Activated naive CD4-positive, alpha-beta T cell treated with anti-CD3 and anti-CD28 coated beads, Interleukin-2, amount 50 U/mL, for 24 hours (primary cell): ENCODE data around the gene YWHAH.

Experiments
- H3K27ac Mint-ChIP-seq: one replicate; pipeline ENCODE4 v1.8.0; 2021; ENCODE audit warnings: mild to moderate bottlenecking, mixed read lengths
- H3K27me3 Mint-ChIP-seq: one replicate; pipeline ENCODE4 v1.8.0; 2021; ENCODE audit warnings: mixed read lengths
- H3K36me3 Mint-ChIP-seq: one replicate; pipeline ENCODE4 v1.8.0; 2021; ENCODE audit warnings: mixed read lengths
- H3K4me1 Mint-ChIP-seq: one replicate; pipeline ENCODE4 v1.8.0; 2021; ENCODE audit warnings: mixed read lengths
- H3K4me3 Mint-ChIP-seq: one replicate; pipeline ENCODE4 v1.8.0; 2021; ENCODE audit warnings: mild to moderate bottlenecking, mixed read lengths
- H3K9me3 Mint-ChIP-seq: one replicate; pipeline ENCODE4 v1.8.0; 2021; ENCODE audit warnings: mixed read lengths

Gene YWHAH

GRCh38 chr22:31943978-31944699, at the start of gene YWHAH:
Gene YWHAH, plus strand, starts transcription at chr22:31944535. Its CDS starts 199 bp downstream, at chr22:31944734.
- H3K27ac Mint-ChIP-seq: peak within 1 kb of the TSS; percentile 82
- peaks cover 3% of the 10 kb centered on the region for H3K36me3 Mint-ChIP-seq
- no peaks in the 10 kb centered on the region for H3K27me3 Mint-ChIP-seq
- peak within 1 kb of the TSS; percentile 93 for H3K4me3 Mint-ChIP-seq
- no peaks in the 10 kb centered on the region for H3K9me3 Mint-ChIP-seq
- H3K4me1 Mint-ChIP-seq: peaks cover 23% of the 10 kb centered on the region

GRCh38 chr22:31895411-31896123, 48.8 kb upstream of the YWHAH start:
- Mint-ChIP-seq H3K27ac (peak overlapping the region; percentile 43), H3K4me1 (no peaks in the 10 kb centered on the region), H3K27me3 (no peaks in the 10 kb centered on the region), H3K9me3 (no peaks in the 10 kb centered on the region), H3K36me3 (peaks cover 7% of the 10 kb centered on the region), H3K4me3 (no peak overlapping the region)

GRCh38 chr22:31896472-31896871, 47.9 kb upstream of the YWHAH start:
- Mint-ChIP-seq H3K4me3 (no peak overlapping the region), H3K27ac (no peak overlapping the region), H3K9me3 (no peaks in the 10 kb centered on the region), H3K36me3 (peaks cover 5% of the 10 kb centered on the region), H3K27me3 (no peaks in the 10 kb centered on the region), H3K4me1 (no peaks in the 10 kb centered on the region)

GRCh38 chr22:31897842-31898805, 46.2 kb upstream of the YWHAH start:
- H3K9me3 Mint-ChIP-seq: no peaks in the 10 kb centered on the region
- H3K36me3 Mint-ChIP-seq: peaks cover 5% of the 10 kb centered on the region
- H3K4me3 Mint-ChIP-seq: no peak overlapping the region
- no peaks in the 10 kb centered on the region for H3K27me3 Mint-ChIP-seq
- no peak overlapping the region for H3K27ac Mint-ChIP-seq
- H3K4me1 Mint-ChIP-seq: no peaks in the 10 kb centered on the region

- Mint-ChIP-seq H3K4me3 (no peak overlapping the region), H3K9me3 (no peaks in the 10 kb centered on the region), H3K36me3 (peaks cover 5% of the 10 kb centered on the region), H3K27me3 (no peaks in the 10 kb centered on the region), H3K4me1 (no peaks in the 10 kb centered on the region), H3K27ac (no peak overlapping the region)
These were observed 45.4 kb upstream of the YWHAH start for GRCh38 chr22:31898926-31899325.

- H3K27ac Mint-ChIP-seq: no peak overlapping the region
- no peaks in the 10 kb centered on the region for H3K4me1 Mint-ChIP-seq
- H3K4me3 Mint-ChIP-seq: no peak overlapping the region
- peaks cover 5% of the 10 kb centered on the region for H3K36me3 Mint-ChIP-seq
- H3K27me3 Mint-ChIP-seq: no peaks in the 10 kb centered on the region
- no peaks in the 10 kb centered on the region for H3K9me3 Mint-ChIP-seq
These were observed 44.7 kb upstream of the YWHAH start for GRCh38 chr22:31899669-31900068.

GRCh38 chr22:31901388-31902137, 42.8 kb upstream of the YWHAH start:
- no peaks in the 10 kb centered on the region for H3K4me1 Mint-ChIP-seq
- no peak overlapping the region for H3K27ac Mint-ChIP-seq
- H3K4me3 Mint-ChIP-seq: no peak overlapping the region
- H3K9me3 Mint-ChIP-seq: no peaks in the 10 kb centered on the region
- peaks cover 5% of the 10 kb centered on the region for H3K36me3 Mint-ChIP-seq
- H3K27me3 Mint-ChIP-seq: no peaks in the 10 kb centered on the region

- peaks cover 2% of the 10 kb centered on the region for H3K36me3 Mint-ChIP-seq
- no peaks in the 10 kb centered on the region for H3K9me3 Mint-ChIP-seq
- no peak overlapping the region for H3K4me3 Mint-ChIP-seq
- no peak overlapping the region for H3K27ac Mint-ChIP-seq
- H3K27me3 Mint-ChIP-seq: no peaks in the 10 kb centered on the region
- no peaks in the 10 kb centered on the region for H3K4me1 Mint-ChIP-seq
These were observed 39.7 kb upstream of the YWHAH start for GRCh38 chr22:31904651-31905050.

- no peak overlapping the region for H3K4me3 Mint-ChIP-seq
- H3K4me1 Mint-ChIP-seq: no peaks in the 10 kb centered on the region
- no peak overlapping the region for H3K27ac Mint-ChIP-seq
- H3K9me3 Mint-ChIP-seq: no peaks in the 10 kb centered on the region
- H3K27me3 Mint-ChIP-seq: no peaks in the 10 kb centered on the region
- peaks cover 3% of the 10 kb centered on the region for H3K36me3 Mint-ChIP-seq
These were observed 39.0 kb upstream of the YWHAH start for GRCh38 chr22:31905356-31905755.

GRCh38 chr22:31906086-31906485, 38.2 kb upstream of the YWHAH start:
- Mint-ChIP-seq H3K27me3 (no peaks in the 10 kb centered on the region), H3K9me3 (no peaks in the 10 kb centered on the region), H3K27ac (no peak overlapping the region), H3K4me3 (no peak overlapping the region), H3K36me3 (peaks cover 5% of the 10 kb centered on the region), H3K4me1 (no peaks in the 10 kb centered on the region)

GRCh38 chr22:31906569-31906968, 37.8 kb upstream of the YWHAH start:
- Mint-ChIP-seq H3K4me1 (no peaks in the 10 kb centered on the region), H3K27ac (no peak overlapping the region), H3K36me3 (peaks cover 5% of the 10 kb centered on the region)

GRCh38 chr22:31909977-31910376, 34.4 kb upstream of the YWHAH start:
- Mint-ChIP-seq H3K36me3 (peaks cover 5% of the 10 kb centered on the region), H3K27me3 (no peaks in the 10 kb centered on the region), H3K4me3 (no peak overlapping the region), H3K9me3 (no peaks in the 10 kb centered on the region), H3K4me1 (no peaks in the 10 kb centered on the region), H3K27ac (no peak overlapping the region)

More at GRCh38 chr22:31906569-31906968, 37.8 kb upstream of the YWHAH start:
- H3K4me3 Mint-ChIP-seq: no peak overlapping the region
- no peaks in the 10 kb centered on the region for H3K27me3 Mint-ChIP-seq
- H3K9me3 Mint-ChIP-seq: no peaks in the 10 kb centered on the region

- Mint-ChIP-seq H3K27me3 (no peaks in the 10 kb centered on the region), H3K9me3 (no peaks in the 10 kb centered on the region), H3K27ac (no peak overlapping the region), H3K36me3 (peaks cover 5% of the 10 kb centered on the region), H3K4me1 (no peaks in the 10 kb centered on the region), H3K4me3 (no peak overlapping the region)
These were observed 32.5 kb upstream of the YWHAH start for GRCh38 chr22:31911565-31912406.

- Mint-ChIP-seq H3K36me3 (peaks cover 5% of the 10 kb centered on the region), H3K9me3 (no peaks in the 10 kb centered on the region), H3K27me3 (no peaks in the 10 kb centered on the region), H3K27ac (no peak overlapping the region), H3K4me3 (no peak overlapping the region), H3K4me1 (no peaks in the 10 kb centered on the region)
These were observed 32.0 kb upstream of the YWHAH start for GRCh38 chr22:31912407-31912743.
